HG02981 (cell line): Measurements from ENCODE around the gene CCDC15.
A peak's percentile ranks its signal among the peaks of the same experiment; 100 is the strongest.

ENCODE experiments used
- ATAC-seq: cut with Tn5 transposase; IDR thresholded peaks from one replicate; pipeline ENCODE4 v1.9.1; 2021; ENCODE audit warnings: mild to moderate bottlenecking, moderate library complexity; ENCODE audit not compliant: unreplicated experiment

CCDC15 gene

GRCh38 chr11:124953753-124954589 is at the start of gene CCDC15:
Gene CCDC15 (plus strand): TSS chr11:124954202. CDS start chr11:124954733, 531 bp downstream.
- peak; percentile 100 for ATAC-seq

GRCh38 chr11:124915541-124916369 is 38.2 kb upstream of the CCDC15 start:
- ATAC-seq = no peak

GRCh38 chr11:124916370-124916710 is 37.7 kb upstream of the CCDC15 start:
- no peak for ATAC-seq

GRCh38 chr11:124917115-124917637 is 36.8 kb upstream of the CCDC15 start:
- no peak for ATAC-seq

GRCh38 chr11:124918950-124919349 is 35.1 kb upstream of the CCDC15 start, which contains the start of gene HEPN1:
Gene HEPN1 (plus strand): TSS chr11:124919250.
- ATAC-seq = no peak

GRCh38 chr11:124919898-124920297 is 34.1 kb upstream of the CCDC15 start:
- no peak for ATAC-seq

GRCh38 chr11:124920356-124920755 is 33.6 kb upstream of the CCDC15 start:
- ATAC-seq = no peak

- no peak for ATAC-seq
Observed at GRCh38 chr11:124920870-124921609, 33.0 kb upstream of the CCDC15 start.

- no peak for ATAC-seq
Observed at GRCh38 chr11:124922831-124923230, 31.2 kb upstream of the CCDC15 start.

GRCh38 chr11:124923296-124923695 is 30.7 kb upstream of the CCDC15 start:
- ATAC-seq = no peak

- no peak for ATAC-seq
Observed at GRCh38 chr11:124928942-124929665, 24.9 kb upstream of the CCDC15 start.

GRCh38 chr11:124930799-124931198 is 23.2 kb upstream of the CCDC15 start:
- peak; percentile 78 for ATAC-seq

GRCh38 chr11:124934862-124935547 is 19.0 kb upstream of the CCDC15 start:
- no peak for ATAC-seq

- no peak for ATAC-seq
Observed at GRCh38 chr11:124935548-124936514, 18.2 kb upstream of the CCDC15 start, which contains the start of gene HEPACAM. Gene HEPACAM (minus strand): TSS chr11:124936047. CDS start chr11:124936006, 41 bp downstream.

- no peak for ATAC-seq
Observed at GRCh38 chr11:124937336-124937935, 16.6 kb upstream of the CCDC15 start.

- no peak for ATAC-seq
Observed at GRCh38 chr11:124938206-124938765, 15.7 kb upstream of the CCDC15 start.

GRCh38 chr11:124938970-124939369 is 15.0 kb upstream of the CCDC15 start:
- no peak for ATAC-seq

- ATAC-seq = no peak
Observed at GRCh38 chr11:124941703-124942102, 12.3 kb upstream of the CCDC15 start.
